Naive thymus-derived CD8-positive, alpha-beta T cell (primary cell): ENCODE results near the gene CRYZ. TPM values are rescaled to one million over a fixed set of nuclear protein-coding genes. Genes with fewer than 3 reads are reported as not detected.
"Not testable (repeated sequence)": the region's sequence is repeated elsewhere in the genome, so short reads cannot be mapped to it uniquely, and the experiment has no call there.

Experiments used
- ATAC-seq, 2 donors: fragments of 150-1000 bp; cut with Tn5 transposase in 1 of 2; sonication (Bioruptor Pico), chemical (Tn5 transposase) in 1 of 2; 1 replicate in 1 of 2; 2 replicates in 1 of 2; pipeline ENCODE4 v1.10.0; 2021; ENCODE audit warnings: mild to moderate bottlenecking in 2 of 2, moderate library complexity in 2 of 2
- POLR2A ChIA-PET: fragments of 350-600 bp; sonication (Branson Sonifier 250); formaldehyde crosslinking; loops from one replicate; lab custom pipeline; 2021; ENCODE audit warnings: antibody characterized with exemption; lab: Charles Lee
- DNase-seq, 10 donors: peaks; one replicate each; pipeline versions ENCODE4 v3.0.0 to v3.0.0-alpha.2; 2020 to 2022
- H3K27ac Mint-ChIP-seq, 10 donors: one replicate each; pipeline ENCODE4 v1.8.0; 2020 to 2022; ENCODE audit warnings: mild to moderate bottlenecking in 10 of 10, mixed read lengths in 10 of 10, moderate library complexity in 4 of 10, inconsistent platforms in 1 of 10
- H3K27me3 Mint-ChIP-seq, 5 donors: one replicate each; pipeline ENCODE4 v1.8.0; 2021 to 2022; ENCODE audit warnings: mixed read lengths in 5 of 5
- H3K36me3 Mint-ChIP-seq, 3 donors: one replicate each; pipeline ENCODE4 v1.8.0; 2020 to 2022; ENCODE audit warnings: mixed read lengths in 3 of 3, mild to moderate bottlenecking in 2 of 3, inconsistent platforms in 1 of 3
- H3K4me1 Mint-ChIP-seq, 4 donors: one replicate each; pipeline ENCODE4 v1.8.0; 2021 to 2022; ENCODE audit warnings: mixed read lengths in 4 of 4
- H3K4me3 Mint-ChIP-seq, 10 donors: one replicate each; pipeline ENCODE4 v1.8.0; 2020 to 2022; ENCODE audit warnings: mild to moderate bottlenecking in 10 of 10, mixed read lengths in 10 of 10, moderate library complexity in 6 of 10, inconsistent platforms in 1 of 10
- H3K9me3 Mint-ChIP-seq, 9 donors: one replicate each; pipeline ENCODE4 v1.8.0; 2020 to 2022; ENCODE audit warnings: mixed read lengths in 9 of 9, mild to moderate bottlenecking in 3 of 9, inconsistent platforms in 1 of 9, moderate library complexity in 1 of 9
- polyA plus RNA-seq, 3 donors: library from polyadenylated mRNA; unstranded; fragments of 300-500 nt; fragmentation: Illumina TruSeq; gene quantifications; one replicate each; pipeline ENCODE4 v1.2.3, GENCODE V29; 2021
- total RNA-seq, 8 experiments: library from RNA in 2 of 8; stranded (reverse) in 2 of 8; gene quantifications; one replicate each; pipeline ENCODE4 v1.2.3 and lab custom pipeline; 2021 to 2026

The CRYZ gene
- total and polyA plus RNA-seq, 5 experiments from 2014 or later: 18.2 to 42.1 (median 31.4) TPM

DNA sequence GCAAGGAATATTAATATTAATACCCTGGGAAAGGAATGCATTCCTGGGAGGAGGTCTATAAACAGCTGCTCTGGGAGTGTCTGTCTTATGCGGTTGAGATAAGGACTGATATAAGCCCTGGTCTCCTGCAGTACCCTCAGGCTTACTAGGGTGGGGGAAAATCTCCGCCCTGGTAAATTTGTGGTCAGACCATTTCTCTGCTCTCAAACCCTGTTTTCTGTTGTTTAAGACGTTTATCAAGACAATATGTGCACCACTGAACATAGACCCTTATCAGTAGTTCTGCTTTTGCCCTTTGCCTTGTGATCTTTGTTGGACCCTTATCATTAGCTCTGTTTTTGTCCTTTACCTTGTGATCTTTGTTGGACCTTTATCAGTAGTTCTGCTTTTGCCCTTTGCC, 62.0 kb downstream of the CRYZ start:
- H3K36me3 Mint-ChIP-seq, H3K4me1 Mint-ChIP-seq, ATAC-seq, POLR2A ChIA-PET, DNase-seq, H3K27ac Mint-ChIP-seq, H3K4me3 Mint-ChIP-seq: not testable (repeated sequence)
- H3K27me3 Mint-ChIP-seq: peaks cover 26 to 64% (median 34%) of the 10 kb centered on the region in 5 donors
- peaks cover 3 to 19% (median 14%) of the 10 kb centered on the region in 9 donors for H3K9me3 Mint-ChIP-seq

Other genes starting within 250 kb of the CRYZ start
- not detected for gene LRRC53, start 220.4 kb downstream of the CRYZ start, total RNA-seq
- not detected for gene LRRC53, start 220.4 kb downstream of the CRYZ start, polyA plus RNA-seq
- gene ERICH3, start 59.3 kb downstream of the CRYZ start, total RNA-seq: not detected
- gene ERICH3, start 59.3 kb downstream of the CRYZ start, polyA plus RNA-seq: not detected
- gene TYW3, start 102 bp upstream of the CRYZ start, total RNA-seq: 10 to 100 TPM; 20.9 to 22.5 TPM
- 10 to 100 TPM in 2 of 3 donors, 1 to 10 TPM in 1; 8.1 to 12.7 (median 11.6) TPM for gene TYW3, start 102 bp upstream of the CRYZ start, polyA plus RNA-seq